Right lobe of liver (tissue), 4 donors: Measurements from ENCODE around the gene MROH2B.

ENCODE experiments used
- CTCF ChIP-seq, 4 donors: fragments of 200-600 bp in 3 of 4; fragments of 450-650 bp in 1 of 4; IDR thresholded peaks; one replicate each; pipeline versions ENCODE4 v1.5.1 to v1.8.0; 2016 to 2022; ENCODE audit warnings: antibody characterized with exemption in 4 of 4, mild to moderate bottlenecking in 2 of 4
- POLR2A ChIP-seq: fragments of 450-650 bp; IDR thresholded peaks from one replicate; pipeline ENCODE4 v1.6.1; 2017; ENCODE audit warnings: antibody characterized with exemption, mild to moderate bottlenecking
- donor health status: DM: no; HTN: no; CAD: no.
- donor health status: DM: no; HTN: no; CAD: no.
- donor health status: DM: no; HTN: yes; CAD: no.

GRCh38 chr5:41112486-41113455, 41.6 kb upstream of the MROH2B start:
- TF ChIP-seq POLR2A: no peak
- no peak for TF ChIP-seq CTCF (IDR thresholded peaks at IDR 0.05)
